Umbilical cord (tissue), 2 donors: ENCODE results near the gene SLC35G6. TPM values are rescaled to one million over a fixed set of nuclear protein-coding genes. Genes with fewer than 3 reads are reported as not detected.
"Not testable (repeated sequence)": the region's sequence is repeated elsewhere in the genome, so short reads cannot be mapped to it uniquely, and the experiment has no call there.

ENCODE experiments used
- DNase-seq: peaks from one replicate; pipeline ENCODE4 v3.0.0-alpha.2; 2015; ENCODE audit warnings: low spot score
- total RNA-seq: library from RNA; depleted of rRNA; stranded (reverse); fragments of >200 nt; gene quantifications from one replicate; pipeline ENCODE4 v1.2.3, GENCODE V29; 2014; ENCODE audit warnings: low replicate concordance; ENCODE audit not compliant: insufficient read depth

The SLC35G6 gene
- total RNA-seq, 1 donor from 2014 or later: 0.24 TPM

DNA sequence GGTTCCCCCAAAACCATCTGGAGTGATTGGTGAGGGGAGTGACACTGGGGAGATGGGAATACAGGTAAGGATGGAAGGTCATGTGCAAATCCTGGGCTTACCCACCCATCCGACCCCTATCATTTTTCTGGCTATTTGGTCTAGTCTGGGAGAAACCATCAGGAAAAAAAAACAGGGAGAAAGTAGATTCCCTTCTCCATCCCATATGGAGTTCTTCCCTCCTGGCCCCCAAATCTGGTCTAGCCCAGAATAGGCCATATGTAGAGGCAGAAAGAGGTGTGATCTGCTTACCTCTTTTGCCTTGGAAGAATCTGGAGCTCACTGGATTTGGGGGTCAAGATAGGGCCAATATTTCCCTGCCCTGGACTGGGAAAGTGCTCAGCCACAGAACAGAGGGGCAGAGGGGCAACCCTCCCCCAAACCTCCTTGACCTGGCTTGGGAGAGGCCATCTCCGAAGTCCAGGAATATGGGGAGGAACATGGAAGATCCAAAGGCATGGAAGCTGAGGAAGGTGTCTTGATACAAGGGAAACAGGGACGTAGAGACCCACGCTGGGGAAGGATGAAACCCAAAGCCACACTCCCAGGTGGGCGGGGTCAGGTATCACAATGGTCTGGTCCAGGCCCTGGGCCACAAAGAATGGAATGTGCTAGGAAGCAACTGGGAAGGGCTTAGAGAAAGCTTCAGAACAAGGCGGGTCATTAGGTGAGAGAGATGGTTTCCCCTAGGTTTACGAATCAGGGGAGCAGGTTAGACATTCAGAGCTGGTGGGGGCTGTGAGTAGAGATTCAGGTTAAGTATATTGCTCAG, 20.2 kb upstream of the SLC35G6 start:
- no peak for DNase-seq

- no peak for DNase-seq
These were observed 18.5 kb upstream of the SLC35G6 start for GRCh38 chr17:7462474-7463371.

DNA sequence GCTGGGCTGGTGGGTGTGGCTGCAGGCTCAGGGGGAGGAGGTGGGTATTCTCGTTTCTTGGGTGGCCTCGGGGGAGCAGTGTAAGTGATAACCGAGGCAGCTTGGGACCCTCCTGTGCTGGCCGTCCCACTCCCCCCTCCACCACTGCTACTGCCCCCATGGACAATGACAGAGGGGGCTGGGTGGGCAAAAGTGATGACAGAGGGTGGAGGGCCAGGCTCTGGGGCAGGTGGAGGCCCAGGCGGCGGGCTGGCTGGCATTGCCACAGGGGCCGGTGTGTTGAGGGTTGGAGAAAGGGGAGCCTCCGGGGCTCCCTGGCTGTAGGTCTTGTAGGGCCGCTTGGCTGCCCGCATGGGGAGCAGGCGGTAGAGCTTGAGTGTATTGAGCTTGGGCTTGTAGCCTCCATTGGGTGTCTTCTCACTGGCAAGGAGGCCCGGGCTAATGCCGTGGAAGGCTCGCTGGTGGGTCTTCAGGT, 17.8 kb upstream of the SLC35G6 start:
- no peak for DNase-seq

DNA sequence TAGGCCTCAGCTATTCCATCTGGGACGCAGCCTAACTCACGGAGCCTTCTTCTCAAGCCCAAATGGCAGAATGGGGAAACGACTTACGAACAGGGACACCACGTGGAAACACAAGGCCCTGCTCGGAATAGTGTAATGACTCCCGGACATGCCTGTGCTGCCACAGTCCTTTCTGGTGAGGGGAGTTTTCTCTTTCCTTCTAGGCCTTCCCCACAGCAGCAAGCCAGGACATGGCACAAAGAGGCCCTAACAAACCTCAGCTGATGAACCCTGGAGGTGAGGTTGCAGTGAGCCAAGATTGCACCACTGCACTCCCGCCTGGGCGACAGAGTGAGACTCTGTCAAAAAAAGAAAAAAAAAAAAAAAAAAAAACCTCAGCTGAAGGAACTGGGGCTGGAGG, 17.2 kb upstream of the SLC35G6 start:
- no peak for DNase-seq

DNA sequence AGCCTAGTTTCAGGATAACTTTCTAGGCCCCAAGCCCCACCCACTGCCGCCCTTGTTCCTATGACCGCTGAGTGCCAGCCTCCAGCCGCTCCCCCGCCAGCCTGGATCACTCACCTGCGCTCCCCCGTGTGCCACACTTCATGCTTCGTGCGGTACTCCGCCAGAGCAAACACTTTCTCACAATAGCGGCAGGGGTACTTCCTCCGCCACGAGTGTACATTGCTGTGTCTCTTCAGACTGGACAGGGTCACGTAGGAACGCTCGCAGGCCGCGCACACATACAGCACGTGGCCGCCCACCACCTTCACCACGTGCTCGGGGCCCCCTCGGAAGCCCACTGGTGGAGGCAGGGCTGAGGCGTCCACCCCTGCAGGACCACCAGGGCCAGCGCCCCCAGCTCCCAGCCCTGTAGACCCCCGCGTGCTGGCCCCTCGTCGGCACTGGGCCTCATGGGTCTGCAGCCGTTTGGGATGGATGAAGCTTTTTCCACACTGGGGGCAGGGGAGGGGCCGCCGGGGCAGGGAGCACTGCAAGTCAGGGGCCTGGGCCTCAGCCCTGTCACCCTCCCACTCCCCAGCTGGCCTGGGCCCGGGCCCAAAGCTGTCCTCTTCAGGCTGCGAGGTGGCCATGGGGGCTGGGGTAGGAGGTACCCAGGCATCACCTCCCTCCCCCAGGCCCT, 15.5 kb upstream of the SLC35G6 start:
- no peak for DNase-seq

- no peak for DNase-seq
These were observed 15.0 kb upstream of the SLC35G6 start for GRCh38 chr17:7466318-7466638.

GRCh38 chr17:7466639-7467341, 14.5 kb upstream of the SLC35G6 start:
- DNase-seq: no peak

GRCh38 chr17:7467498-7467897, 13.7 kb upstream of the SLC35G6 start:
- no peak for DNase-seq

DNA sequence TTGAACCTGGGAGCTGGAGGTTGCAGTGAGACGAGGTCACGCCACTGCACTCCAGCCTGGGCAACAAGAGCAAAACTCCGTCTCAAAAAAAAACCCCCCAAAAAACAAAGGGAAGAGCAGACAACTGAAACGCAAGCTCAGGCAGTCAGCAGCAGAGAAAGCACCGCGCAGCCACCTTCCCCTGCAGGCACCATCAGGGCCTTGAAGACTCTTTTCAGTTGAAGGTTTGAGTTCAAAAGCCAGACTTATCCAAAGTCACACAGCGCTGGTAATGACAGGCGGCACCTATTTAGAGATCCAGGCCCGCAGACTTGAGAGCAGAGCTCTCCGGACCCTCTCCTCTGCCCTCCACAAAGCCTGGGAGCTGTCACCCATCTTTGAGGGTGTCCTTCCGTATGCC, 13.0 kb upstream of the SLC35G6 start:
- no peak for DNase-seq

DNA sequence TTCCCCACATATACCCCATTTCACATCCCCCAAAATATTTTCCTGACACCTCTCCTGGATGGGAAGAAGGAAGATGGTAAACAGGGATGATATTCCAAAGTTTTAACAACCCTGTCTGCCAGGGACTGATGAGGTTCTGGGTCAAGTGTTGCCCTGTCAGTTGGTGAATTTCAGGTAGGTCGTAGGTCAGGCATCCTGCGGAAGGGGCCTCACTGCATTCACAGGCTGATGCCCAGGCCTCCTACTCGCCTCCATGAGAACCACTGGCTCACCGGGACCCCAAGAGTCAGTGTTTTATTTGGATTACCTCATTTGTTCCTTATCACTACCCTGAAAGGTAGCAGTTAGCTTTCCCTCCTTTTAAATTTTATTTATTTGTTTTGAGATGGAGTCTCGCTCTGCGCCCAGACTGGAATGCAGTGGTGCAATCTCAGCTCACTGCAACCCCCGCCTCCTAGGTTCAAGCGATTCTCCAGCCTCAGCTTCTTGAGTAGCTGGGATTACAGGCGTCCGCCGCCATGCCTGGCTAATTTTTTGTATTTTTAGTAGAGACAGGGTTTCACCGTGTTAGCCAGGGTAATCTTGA, 12.3 kb upstream of the SLC35G6 start:
- DNase-seq: no peak

DNA sequence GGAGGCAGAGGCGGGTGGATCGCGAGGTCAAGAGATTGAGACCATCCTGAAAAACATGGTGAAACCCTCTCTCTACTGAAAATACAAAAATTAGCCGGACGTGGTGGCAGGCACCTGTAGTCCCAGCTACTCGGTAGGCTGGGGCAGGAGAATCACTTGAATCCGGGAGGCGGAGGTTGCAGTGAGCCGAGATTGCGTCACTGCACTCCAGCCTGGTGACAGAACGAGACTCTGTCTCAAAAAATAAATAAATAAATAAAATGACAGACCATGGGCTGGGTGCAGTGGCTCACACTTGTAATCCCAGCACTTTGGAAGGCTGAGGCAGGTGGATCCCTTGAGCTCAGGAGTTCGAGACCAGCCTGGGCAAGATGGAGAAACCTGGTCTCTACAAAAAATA, 11.4 kb upstream of the SLC35G6 start:
- not testable (repeated sequence) for DNase-seq

DNA sequence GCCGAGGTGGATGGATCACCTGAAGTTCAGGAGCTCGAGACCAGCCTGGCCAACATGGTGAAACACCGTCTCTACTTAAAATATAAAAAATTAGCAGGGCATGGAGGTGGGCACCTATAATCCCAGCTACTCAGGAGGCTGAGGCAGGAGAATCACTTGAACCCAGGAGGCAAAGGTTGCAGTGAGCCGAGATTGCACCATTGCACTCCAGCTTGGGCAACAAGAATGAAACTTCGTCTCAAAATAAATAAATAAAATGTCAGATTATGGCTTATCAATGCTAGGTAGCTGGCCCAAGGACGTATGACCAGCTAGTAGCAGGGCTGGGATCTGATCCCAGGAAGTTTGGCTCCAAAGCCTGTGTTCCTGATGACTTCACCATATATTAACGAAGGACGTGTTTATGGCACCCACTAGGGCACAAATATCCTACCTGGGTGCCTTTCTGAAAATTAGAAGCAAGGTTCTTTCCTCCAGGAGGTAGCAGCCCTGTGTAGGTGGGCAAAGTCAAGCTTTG, 10.7 kb upstream of the SLC35G6 start:
- not testable (repeated sequence) for DNase-seq

DNA sequence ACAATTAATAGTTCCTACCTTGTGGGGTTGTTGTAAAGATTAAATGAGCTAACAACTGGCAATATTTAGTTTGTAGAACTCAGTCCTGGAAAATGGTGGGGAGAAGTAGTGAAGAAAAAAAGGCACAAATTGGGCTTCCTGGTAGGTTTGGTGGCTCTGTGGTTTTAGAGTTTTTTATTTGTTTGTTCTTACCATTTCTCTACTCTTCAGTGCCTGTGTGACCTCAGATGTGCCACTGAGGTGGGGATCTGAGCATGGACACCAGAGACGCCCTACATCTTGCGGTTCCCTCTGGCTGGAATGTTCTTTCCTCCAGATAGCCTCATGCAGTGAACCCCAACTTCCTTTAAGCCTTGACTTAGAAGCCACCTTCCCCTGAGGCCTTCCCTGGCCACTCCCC, 9.5 kb upstream of the SLC35G6 start:
- no peak for DNase-seq

DNA sequence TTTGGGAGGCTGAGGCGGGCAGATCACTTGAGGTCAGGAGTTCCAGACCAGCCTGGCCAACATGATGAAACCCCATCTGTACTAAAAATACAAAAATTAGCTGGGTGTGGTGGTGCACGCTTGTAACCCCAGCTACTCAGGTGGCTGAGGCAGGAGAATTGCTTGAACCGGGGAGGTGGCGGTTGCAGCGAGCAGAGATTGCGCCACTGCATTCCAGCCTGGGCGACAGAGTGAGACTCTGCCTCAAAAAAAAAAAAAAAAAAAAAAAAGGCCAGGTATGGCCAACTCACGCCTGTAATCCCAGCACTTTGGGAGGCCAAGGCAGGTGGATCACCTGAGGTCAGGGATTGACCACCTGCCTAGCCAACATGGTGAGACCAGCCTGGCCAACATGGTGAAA, 6.5 kb upstream of the SLC35G6 start:
- DNase-seq: not testable (repeated sequence)

GRCh38 chr17:7475764-7476422, 5.4 kb upstream of the SLC35G6 start:
- DNase-seq: no peak

DNA sequence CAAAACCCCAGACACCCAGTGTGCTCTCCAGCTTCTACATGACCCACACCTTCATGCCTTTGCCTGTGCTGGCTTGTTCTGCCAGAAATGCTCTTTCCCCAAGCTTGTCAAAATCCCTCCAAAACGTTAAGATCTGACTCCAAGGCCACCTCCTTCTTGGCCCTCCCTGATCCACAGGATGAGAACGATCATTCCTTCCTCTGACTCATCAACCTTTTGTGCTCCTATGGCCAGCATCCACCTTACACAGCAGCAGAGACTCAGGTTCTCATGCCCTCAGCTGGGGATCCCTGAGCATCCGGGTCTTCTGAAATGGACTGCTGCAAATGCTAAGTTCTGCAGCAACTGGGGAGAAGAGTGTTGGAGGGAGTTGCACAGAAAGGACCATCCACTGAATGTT, 4.8 kb upstream of the SLC35G6 start:
- peak; percentile 69 for DNase-seq

DNA sequence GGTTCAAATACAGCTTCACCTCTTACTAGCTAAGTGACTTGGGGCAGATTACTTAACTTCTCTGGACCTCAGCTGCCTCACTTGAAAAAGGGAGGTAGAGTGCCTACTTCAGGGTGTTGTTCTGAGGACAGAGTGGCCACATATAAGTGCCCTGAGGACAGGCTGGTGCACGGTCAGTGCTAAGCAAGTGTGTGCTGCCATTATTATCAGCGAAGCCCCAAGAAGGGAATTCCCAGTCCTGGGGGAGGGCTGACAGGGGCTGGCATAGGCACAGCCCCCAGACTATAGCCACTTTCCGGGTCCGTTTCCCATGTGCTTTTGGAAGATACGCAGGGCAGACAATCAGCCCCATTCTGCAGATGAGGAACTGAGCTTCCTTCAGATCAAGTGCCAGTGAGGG, 4.3 kb upstream of the SLC35G6 start:
- DNase-seq: no peak

DNA sequence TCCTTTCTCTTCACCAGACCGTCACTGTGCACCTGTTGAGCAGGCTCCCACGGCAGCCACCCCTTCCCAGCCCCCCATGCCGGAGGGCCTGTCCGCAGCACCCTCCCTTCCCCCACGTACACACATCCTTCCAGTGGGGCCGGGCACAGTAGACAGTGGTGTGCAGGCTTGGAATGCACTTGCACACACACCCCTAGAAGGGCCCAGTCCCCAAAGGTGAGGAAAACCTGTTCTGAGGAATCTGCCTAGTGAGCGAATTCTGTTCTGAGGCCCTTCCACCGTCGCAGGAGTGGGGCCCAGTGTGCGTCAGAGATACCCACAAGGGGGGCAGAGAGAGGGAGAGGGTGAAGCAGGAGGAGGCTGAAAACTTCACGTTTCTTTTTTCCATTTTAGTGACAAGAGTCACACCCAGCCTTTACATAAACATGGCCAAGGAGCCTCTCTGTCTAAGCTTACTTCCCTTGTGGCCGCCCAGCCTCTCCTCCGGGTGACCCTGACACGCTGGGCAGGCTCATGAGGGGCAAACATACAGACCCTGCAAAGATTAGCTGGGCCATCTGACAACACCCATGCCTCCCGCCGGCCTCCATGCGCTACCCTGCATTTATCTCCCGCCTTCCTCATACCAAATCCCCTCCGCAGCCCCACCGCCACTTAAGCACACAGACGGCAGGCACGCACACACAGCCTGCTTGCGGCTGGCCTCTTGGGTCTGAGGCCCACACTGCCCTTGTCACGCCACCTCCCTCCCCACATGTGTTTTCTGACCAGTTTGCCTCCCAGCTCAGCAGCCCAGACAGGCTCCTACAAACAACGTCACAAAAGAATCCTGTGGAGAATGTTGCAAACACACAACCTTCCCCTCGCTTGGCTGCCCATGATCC, 3.6 kb upstream of the SLC35G6 start:
- peak; percentile 90 for DNase-seq
